ENCODE measurements around the gene TMEM100. TPM values are rescaled to one million over a fixed set of nuclear protein-coding genes. Genes with fewer than 3 reads are reported as not detected.

Gene TMEM100
- total and polyA plus RNA-seq, 2 donors: 15.3 to 36.0 TPM

GRCh38 chr17:55720919-55721836, 1.5 kb downstream of the TMEM100 start:
- 52% methylated on average over 6 of the region's 6 CpGs for WGBS
- Histone ChIP-seq H3K4me1 (ENCODE audit: insufficient read depth) (no peaks in the 10 kb centered on the region), H3K4me3 (ENCODE audit: low read depth, low read length) (peak overlapping the region; percentile 22), H3K27ac (ENCODE audit: low read depth) (no peak overlapping the region), H3K36me3 (ENCODE audit: insufficient read depth) (no peaks in the 10 kb centered on the region)
- no peak for DNase-seq (ENCODE audit: extremely low spot score)

GRCh38 chr17:55717898-55718735, 4.5 kb downstream of the TMEM100 start:
- H3K27ac ChIP-seq (ENCODE audit: low read depth): no peak overlapping the region
- peak; percentile 70 for DNase-seq (ENCODE audit: extremely low spot score)
- H3K4me3 ChIP-seq (ENCODE audit: low read depth, low read length): no peak overlapping the region
- WGBS: 56% methylated on average over 11 of the region's 11 CpGs
- H3K4me1 ChIP-seq (ENCODE audit: insufficient read depth): no peaks in the 10 kb centered on the region
- H3K36me3 ChIP-seq (ENCODE audit: insufficient read depth): no peaks in the 10 kb centered on the region

- Histone ChIP-seq H3K4me3 (ENCODE audit: low read depth, low read length) (no peak overlapping the region), H3K27ac (ENCODE audit: low read depth) (no peak overlapping the region), H3K4me1 (ENCODE audit: insufficient read depth) (no peaks in the 10 kb centered on the region), H3K36me3 (ENCODE audit: insufficient read depth) (no peaks in the 10 kb centered on the region)
- WGBS: 92% methylated on average over 4 of the region's 4 CpGs
- DNase-seq (ENCODE audit: extremely low spot score): no peak
Measured at GRCh38 chr17:55717432-55717831, 5.2 kb downstream of the TMEM100 start.

- no peak for DNase-seq (ENCODE audit: extremely low spot score)
- H3K4me1 ChIP-seq (ENCODE audit: insufficient read depth): no peaks in the 10 kb centered on the region
- no peak overlapping the region for H3K4me3 ChIP-seq (ENCODE audit: low read depth, low read length)
- H3K27ac ChIP-seq (ENCODE audit: low read depth): no peak overlapping the region
- no peaks in the 10 kb centered on the region for H3K36me3 ChIP-seq (ENCODE audit: insufficient read depth)
- 83% methylated on average over 4 of the region's 4 CpGs for WGBS
Measured at GRCh38 chr17:55710829-55711496, 11.7 kb downstream of the TMEM100 start.

GRCh38 chr17:55710410-55710809, 12.3 kb downstream of the TMEM100 start:
- no peak overlapping the region for H3K27ac ChIP-seq (ENCODE audit: low read depth)
- DNase-seq (ENCODE audit: extremely low spot score): no peak
- WGBS: 87% methylated on average over 3 of the region's 3 CpGs

GRCh38 chr17:55709984-55710383, 12.7 kb downstream of the TMEM100 start:
- WGBS: 92% methylated on average over 4 of the region's 4 CpGs
- Histone ChIP-seq H3K36me3 (ENCODE audit: insufficient read depth) (no peaks in the 10 kb centered on the region), H3K27ac (ENCODE audit: low read depth) (no peak overlapping the region), H3K4me1 (ENCODE audit: insufficient read depth) (no peaks in the 10 kb centered on the region), H3K4me3 (ENCODE audit: low read depth, low read length) (no peak overlapping the region)
- no peak for DNase-seq (ENCODE audit: extremely low spot score)

More at GRCh38 chr17:55710410-55710809, 12.3 kb downstream of the TMEM100 start:
- Histone ChIP-seq H3K36me3 (ENCODE audit: insufficient read depth) (no peaks in the 10 kb centered on the region), H3K4me3 (ENCODE audit: low read depth, low read length) (no peak overlapping the region), H3K4me1 (ENCODE audit: insufficient read depth) (no peaks in the 10 kb centered on the region)

- no peaks in the 10 kb centered on the region for H3K36me3 ChIP-seq (ENCODE audit: insufficient read depth)
- H3K4me1 ChIP-seq (ENCODE audit: insufficient read depth): no peaks in the 10 kb centered on the region
- no peak overlapping the region for H3K27ac ChIP-seq (ENCODE audit: low read depth)
- WGBS: 95% methylated on average over 7 of the region's 7 CpGs
- no peak overlapping the region for H3K4me3 ChIP-seq (ENCODE audit: low read depth, low read length)
- no peak for DNase-seq (ENCODE audit: extremely low spot score)
Measured at GRCh38 chr17:55709440-55709839, 13.2 kb downstream of the TMEM100 start.

GRCh38 chr17:55708175-55708974, 14.3 kb downstream of the TMEM100 start:
- Histone ChIP-seq H3K4me3 (ENCODE audit: low read depth, low read length) (no peak overlapping the region), H3K4me1 (ENCODE audit: insufficient read depth) (no peaks in the 10 kb centered on the region), H3K36me3 (ENCODE audit: insufficient read depth) (no peaks in the 10 kb centered on the region), H3K27ac (ENCODE audit: low read depth) (no peak overlapping the region)
- WGBS: 65% methylated on average over 8 of the region's 8 CpGs
- no peak for DNase-seq (ENCODE audit: extremely low spot score)

- DNase-seq (ENCODE audit: extremely low spot score): no peak
- H3K4me3 ChIP-seq (ENCODE audit: low read depth, low read length): no peak overlapping the region
- 28% methylated on average over 11 of the region's 11 CpGs for WGBS
- H3K27ac ChIP-seq (ENCODE audit: low read depth): no peak overlapping the region
- no peaks in the 10 kb centered on the region for H3K36me3 ChIP-seq (ENCODE audit: insufficient read depth)
- H3K4me1 ChIP-seq (ENCODE audit: insufficient read depth): no peaks in the 10 kb centered on the region
Measured at GRCh38 chr17:55706808-55707773, 15.6 kb downstream of the TMEM100 start.

GRCh38 chr17:55705847-55706246, 16.8 kb downstream of the TMEM100 start:
- no peak overlapping the region for H3K4me3 ChIP-seq (ENCODE audit: low read depth, low read length)
- DNase-seq (ENCODE audit: extremely low spot score): no peak
- no peak overlapping the region for H3K27ac ChIP-seq (ENCODE audit: low read depth)
- H3K36me3 ChIP-seq (ENCODE audit: insufficient read depth): no peaks in the 10 kb centered on the region
- no peaks in the 10 kb centered on the region for H3K4me1 ChIP-seq (ENCODE audit: insufficient read depth)

GRCh38 chr17:55704401-55704800, 18.3 kb downstream of the TMEM100 start:
- Histone ChIP-seq H3K4me3 (ENCODE audit: low read depth, low read length) (no peak overlapping the region), H3K36me3 (ENCODE audit: insufficient read depth) (no peaks in the 10 kb centered on the region), H3K4me1 (ENCODE audit: insufficient read depth) (no peaks in the 10 kb centered on the region), H3K27ac (ENCODE audit: low read depth) (no peak overlapping the region)
- WGBS: 83% methylated on average over 1 of the region's 1 CpG
- no peak for DNase-seq (ENCODE audit: extremely low spot score)

GRCh38 chr17:55702150-55702549, 20.5 kb downstream of the TMEM100 start:
- no peak overlapping the region for H3K27ac ChIP-seq (ENCODE audit: low read depth)

More at GRCh38 chr17:55702150-55702549, 20.5 kb downstream of the TMEM100 start:
- 56% methylated on average over 7 of the region's 7 CpGs for WGBS
- DNase-seq (ENCODE audit: extremely low spot score): no peak
- Histone ChIP-seq H3K4me3 (ENCODE audit: low read depth, low read length) (no peak overlapping the region), H3K4me1 (ENCODE audit: insufficient read depth) (no peaks in the 10 kb centered on the region), H3K36me3 (ENCODE audit: insufficient read depth) (no peaks in the 10 kb centered on the region)
